ENCODE results near the gene LRRC73. TPM values are rescaled to one million over a fixed set of nuclear protein-coding genes. Genes with fewer than 3 reads are reported as not detected.
"Not testable (repeated sequence)": the region's sequence is repeated elsewhere in the genome, so short reads cannot be mapped to it uniquely, and the experiment has no call there.

Gene LRRC73
- total RNA-seq, 1 experiment from 2014 or later = 0.22 TPM

DNA sequence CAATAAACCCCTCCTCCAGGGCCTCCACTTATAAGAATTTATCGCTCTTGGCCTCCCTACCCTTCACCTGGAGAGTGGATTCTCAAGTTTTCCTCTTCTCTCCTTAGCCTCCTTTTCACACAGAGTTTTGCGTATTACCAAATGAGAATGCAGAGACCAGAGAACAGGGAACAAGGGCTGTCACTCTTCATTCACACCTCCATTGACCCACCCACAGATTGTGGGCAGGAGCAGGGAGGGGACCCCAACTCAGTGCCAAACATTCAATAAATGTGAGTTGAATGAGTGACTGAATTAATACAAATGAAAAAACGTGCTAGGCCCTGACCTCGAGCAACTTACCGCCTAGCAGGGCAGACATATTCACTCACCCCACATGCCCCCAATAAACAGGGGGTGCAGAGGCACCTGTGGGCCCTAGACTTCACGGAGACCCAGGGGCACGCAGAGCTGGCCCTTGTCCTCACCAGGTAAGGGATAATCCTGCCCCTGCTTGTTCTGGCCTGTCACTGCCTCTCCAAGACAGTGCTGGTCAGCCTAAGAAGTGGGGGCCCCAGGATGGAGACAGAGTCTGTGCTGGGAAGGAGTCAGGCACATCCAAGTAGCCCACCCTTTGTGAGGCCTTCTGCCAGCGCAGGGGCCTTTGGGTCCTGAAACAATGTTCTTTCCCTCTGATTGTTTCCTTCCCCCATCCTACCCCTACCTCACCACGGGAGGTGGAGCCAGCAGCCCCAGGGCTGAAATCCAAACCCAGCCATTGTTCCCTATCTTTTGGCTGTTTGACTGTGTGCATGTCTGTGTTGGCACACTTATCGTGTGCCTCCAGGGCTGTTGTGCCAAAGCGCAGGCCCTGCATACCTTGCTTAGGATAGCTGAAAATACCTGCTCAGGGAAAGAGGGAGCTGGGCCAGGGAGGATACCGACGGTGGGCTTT, 41.1 kb downstream of the LRRC73 start:
- H3K4me2 ChIP-seq (ENCODE audit: low read length) = no peak overlapping the region
- ATAC-seq (no peak), DNase-seq (no peak)
- H3K4me1 ChIP-seq (ENCODE audit: insufficient read depth, low read length) = peaks cover 9% of the 10 kb centered on the region; the same call in 1 of the 2 replicates
- H2AFZ ChIP-seq (ENCODE audit: low read length) = no peak overlapping the region
- H3K27me3 ChIP-seq (ENCODE audit: low read length) = no peaks in the 10 kb centered on the region
- H4K20me1 ChIP-seq (ENCODE audit: low read length) = no peaks in the 10 kb centered on the region
- intact Hi-C loops (cut with micrococcal nuclease) = no loop called here
- no TSS peak for BruUV-seq (replicated peaks)
- H3F3A ChIP-seq (ENCODE audit: low read length, unreplicated experiment) = no peaks in the 10 kb centered on the region
- H3K4me3 ChIP-seq (ENCODE audit: low read length) = no peak overlapping the region
- no peaks in the 10 kb centered on the region for H3K9me3 ChIP-seq (ENCODE audit: low read length)
- CTCF ChIA-PET = no interaction called here
- no peak overlapping the region for H3K9ac ChIP-seq (ENCODE audit: low read length)
- H3K27ac ChIP-seq (ENCODE audit: low read length) = no peak overlapping the region
- H3K79me2 ChIP-seq (ENCODE audit: low read length) = no peaks in the 10 kb centered on the region
- POLR2A ChIA-PET (ENCODE audit: unreplicated experiment) = no interaction called here
- TF ChIP-seq EZH2phosphoT487 (IDR thresholded peaks at IDR 0.05; ENCODE audit: borderline replicate concordance, low read length) (no peak), EZH2 (IDR thresholded peaks at IDR 0.05; ENCODE audit: low read length, unreplicated experiment) (no peak)
- TF ChIP-seq, protein P1, sequence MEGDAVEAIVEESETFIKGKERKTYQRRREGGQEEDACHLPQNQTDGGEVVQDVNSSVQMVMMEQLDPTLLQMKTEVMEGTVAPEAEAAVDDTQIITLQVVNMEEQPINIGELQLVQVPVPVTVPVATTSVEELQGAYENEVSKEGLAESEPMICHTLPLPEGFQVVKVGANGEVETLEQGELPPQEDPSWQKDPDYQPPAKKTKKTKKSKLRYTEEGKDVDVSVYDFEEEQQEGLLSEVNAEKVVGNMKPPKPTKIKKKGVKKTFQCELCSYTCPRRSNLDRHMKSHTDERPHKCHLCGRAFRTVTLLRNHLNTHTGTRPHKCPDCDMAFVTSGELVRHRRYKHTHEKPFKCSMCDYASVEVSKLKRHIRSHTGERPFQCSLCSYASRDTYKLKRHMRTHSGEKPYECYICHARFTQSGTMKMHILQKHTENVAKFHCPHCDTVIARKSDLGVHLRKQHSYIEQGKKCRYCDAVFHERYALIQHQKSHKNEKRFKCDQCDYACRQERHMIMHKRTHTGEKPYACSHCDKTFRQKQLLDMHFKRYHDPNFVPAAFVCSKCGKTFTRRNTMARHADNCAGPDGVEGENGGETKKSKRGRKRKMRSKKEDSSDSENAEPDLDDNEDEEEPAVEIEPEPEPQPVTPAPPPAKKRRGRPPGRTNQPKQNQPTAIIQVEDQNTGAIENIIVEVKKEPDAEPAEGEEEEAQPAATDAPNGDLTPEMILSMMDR (conservative IDR thresholded peaks at IDR 0.05; ENCODE audit: low read depth, low read length) = no peak
- H3K9me2 ChIP-seq (replicated peaks; ENCODE audit: low read length) = no peaks in the 10 kb centered on the region
- H3K36me3 ChIP-seq (ENCODE audit: low read depth, low read length) = no peaks in the 10 kb centered on the region

DNA sequence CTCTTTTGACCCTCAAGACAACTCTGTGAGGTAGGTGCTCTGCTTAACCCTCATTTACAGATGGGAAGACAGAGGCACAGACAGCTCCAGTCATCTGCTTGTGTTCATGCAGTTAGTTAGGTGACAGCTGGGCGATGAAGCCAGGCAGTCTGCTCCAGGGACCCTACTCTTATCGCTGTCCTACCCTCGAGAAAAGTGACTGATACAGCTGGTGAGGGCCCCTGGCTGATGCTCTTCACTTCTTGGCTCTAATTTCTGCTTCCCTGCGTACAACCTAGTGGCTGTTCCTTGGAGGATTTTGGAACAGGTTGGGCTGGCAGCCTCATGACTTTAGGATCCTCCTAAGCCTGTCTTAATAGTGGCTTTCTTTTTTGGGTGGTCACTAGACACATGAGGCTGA, 41.9 kb downstream of the LRRC73 start:
- ATAC-seq (no peak), DNase-seq (no peak)
- no TSS peak for BruUV-seq (replicated peaks)
- Histone ChIP-seq H4K20me1 (ENCODE audit: low read length) (no peaks in the 10 kb centered on the region), H3K9me2 (replicated peaks; ENCODE audit: low read length) (no peaks in the 10 kb centered on the region), H3K9ac (ENCODE audit: low read length) (no peak overlapping the region), H3K4me3 (ENCODE audit: low read length) (no peak overlapping the region), H3F3A (ENCODE audit: low read length, unreplicated experiment) (no peaks in the 10 kb centered on the region), H3K36me3 (ENCODE audit: low read depth, low read length) (no peaks in the 10 kb centered on the region), H3K27me3 (ENCODE audit: low read length) (no peaks in the 10 kb centered on the region), H3K9me3 (ENCODE audit: low read length) (no peaks in the 10 kb centered on the region), H3K27ac (ENCODE audit: low read length) (no peak overlapping the region), H2AFZ (ENCODE audit: low read length) (no peak overlapping the region), H3K79me2 (ENCODE audit: low read length) (no peaks in the 10 kb centered on the region), H3K4me2 (ENCODE audit: low read length) (no peak overlapping the region), H3K4me1 (ENCODE audit: insufficient read depth, low read length) (peaks cover 9% of the 10 kb centered on the region; the same call in 1 of the 2 replicates)
- intact Hi-C loops (cut with micrococcal nuclease) = no loop called here
- ChIA-PET POLR2A (ENCODE audit: unreplicated experiment) (no interaction called here), CTCF (no interaction called here)
- TF ChIP-seq EZH2 (IDR thresholded peaks at IDR 0.05; ENCODE audit: low read length, unreplicated experiment) (no peak), EZH2phosphoT487 (IDR thresholded peaks at IDR 0.05; ENCODE audit: borderline replicate concordance, low read length) (no peak)
- TF ChIP-seq, protein P1 (conservative IDR thresholded peaks at IDR 0.05; ENCODE audit: low read depth, low read length) = no peak

DNA sequence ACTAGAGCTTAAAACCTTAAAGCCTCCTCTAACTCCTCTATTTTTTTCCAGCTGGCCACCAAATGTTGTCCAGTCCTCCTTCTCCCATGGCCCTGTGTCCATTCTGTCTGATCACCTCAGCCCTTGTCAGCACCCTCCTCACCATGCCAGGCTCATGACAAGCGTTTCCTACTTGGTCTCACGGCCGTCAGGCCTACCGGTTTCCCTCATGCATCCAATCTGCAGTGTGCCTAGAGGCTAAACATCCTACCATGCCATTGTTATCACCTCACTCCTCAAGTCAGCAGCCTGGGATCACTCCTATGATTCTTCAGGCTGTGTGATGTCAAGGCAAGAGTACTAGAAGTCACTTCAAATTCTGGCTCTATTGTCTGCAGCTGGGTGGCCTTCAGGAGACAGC, 42.4 kb downstream of the LRRC73 start:
- Histone ChIP-seq H3K79me2 (ENCODE audit: low read length) (no peaks in the 10 kb centered on the region), H3K9ac (ENCODE audit: low read length) (no peak overlapping the region), H3K9me2 (replicated peaks; ENCODE audit: low read length) (no peaks in the 10 kb centered on the region), H4K20me1 (ENCODE audit: low read length) (no peaks in the 10 kb centered on the region), H3K27me3 (ENCODE audit: low read length) (no peaks in the 10 kb centered on the region), H3K4me2 (ENCODE audit: low read length) (no peak overlapping the region), H3F3A (ENCODE audit: low read length, unreplicated experiment) (no peaks in the 10 kb centered on the region), H3K9me3 (ENCODE audit: low read length) (no peaks in the 10 kb centered on the region), H3K4me3 (ENCODE audit: low read length) (no peak overlapping the region), H2AFZ (ENCODE audit: low read length) (no peak overlapping the region), H3K36me3 (ENCODE audit: low read depth, low read length) (no peaks in the 10 kb centered on the region), H3K4me1 (ENCODE audit: insufficient read depth, low read length) (peaks cover 9% of the 10 kb centered on the region; the same call in 1 of the 2 replicates), H3K27ac (ENCODE audit: low read length) (no peak overlapping the region)
- DNase-seq (no peak), ATAC-seq (no peak)
- CTCF ChIA-PET = no interaction called here
- TF ChIP-seq EZH2phosphoT487 (IDR thresholded peaks at IDR 0.05; ENCODE audit: borderline replicate concordance, low read length) (no peak), EZH2 (IDR thresholded peaks at IDR 0.05; ENCODE audit: low read length, unreplicated experiment) (no peak)
- TF ChIP-seq, protein P1 (conservative IDR thresholded peaks at IDR 0.05; ENCODE audit: low read depth, low read length) = no peak
- intact Hi-C loops (cut with micrococcal nuclease) = no loop called here
- POLR2A ChIA-PET (ENCODE audit: unreplicated experiment) = no interaction called here
- BruUV-seq (replicated peaks) = no TSS peak

DNA sequence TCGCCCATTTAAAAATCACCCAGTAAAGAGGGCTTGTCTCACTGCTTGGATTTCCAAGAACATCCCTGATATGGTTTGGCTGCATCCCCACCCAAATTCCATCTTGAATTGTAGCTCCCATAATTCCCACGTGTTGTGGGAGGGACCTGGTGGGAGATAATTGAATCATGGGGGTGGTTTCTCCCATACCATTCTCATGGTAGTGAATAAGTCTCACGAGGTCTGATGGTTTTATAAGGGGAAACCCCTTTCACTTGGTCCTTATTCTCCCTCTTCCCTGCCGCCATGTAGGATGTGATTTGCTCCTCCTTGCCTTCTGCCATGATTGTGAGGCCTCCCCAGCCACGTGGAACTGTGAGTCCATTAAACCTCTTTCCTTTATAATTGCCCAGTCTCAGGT, 42.9 kb downstream of the LRRC73 start:
- H3K9me3 ChIP-seq (ENCODE audit: low read length); H3K36me3 ChIP-seq (ENCODE audit: low read depth, low read length); H3F3A ChIP-seq (ENCODE audit: low read length, unreplicated experiment); H2AFZ ChIP-seq (ENCODE audit: low read length); H3K27me3 ChIP-seq (ENCODE audit: low read length); H3K9me2 ChIP-seq (replicated peaks; ENCODE audit: low read length); ATAC-seq; H3K4me1 ChIP-seq (ENCODE audit: insufficient read depth, low read length); H3K4me3 ChIP-seq (ENCODE audit: low read length); H3K27ac ChIP-seq (ENCODE audit: low read length); CTCF ChIA-PET; BruUV-seq (replicated peaks); H4K20me1 ChIP-seq (ENCODE audit: low read length); POLR2A ChIA-PET (ENCODE audit: unreplicated experiment); intact Hi-C loops (cut with micrococcal nuclease); H3K9ac ChIP-seq (ENCODE audit: low read length); DNase-seq; H3K79me2 ChIP-seq (ENCODE audit: low read length); H3K4me2 ChIP-seq (ENCODE audit: low read length): not testable (repeated sequence)

Measured in PC-3 (cell line).